GM18951 (cell line): Measurements from ENCODE around the gene BTG2.
"Not testable (repeated sequence)": the region's sequence is repeated elsewhere in the genome, so short reads cannot be mapped to it uniquely, and the experiment has no call there.

Source experiments
- POLR2A ChIP-seq: IDR thresholded peaks from 4 replicates; pipeline ENCODE4 v1.6.1; 2011; ENCODE audit warnings: mild to moderate bottlenecking; ENCODE audit not compliant: insufficient read length, insufficient read depth; ENCODE audit errors: extremely low read depth
- in situ Hi-C: fragments of 300-500 bp; cut with MboI; formaldehyde crosslinking; loops from one replicate; pipeline ENCODE4 v1.12.0; 2022; ENCODE audit warnings: low sequenced_read_pairs, mixed read lengths, inconsistent platforms; ENCODE audit not compliant: unreplicated experiment

Gene BTG2

GRCh38 chr1:203290261-203291089, 14.8 kb upstream of the BTG2 start:
- peak; percentile 67 for TF ChIP-seq POLR2A
- in situ Hi-C loops = no loop called here

DNA sequence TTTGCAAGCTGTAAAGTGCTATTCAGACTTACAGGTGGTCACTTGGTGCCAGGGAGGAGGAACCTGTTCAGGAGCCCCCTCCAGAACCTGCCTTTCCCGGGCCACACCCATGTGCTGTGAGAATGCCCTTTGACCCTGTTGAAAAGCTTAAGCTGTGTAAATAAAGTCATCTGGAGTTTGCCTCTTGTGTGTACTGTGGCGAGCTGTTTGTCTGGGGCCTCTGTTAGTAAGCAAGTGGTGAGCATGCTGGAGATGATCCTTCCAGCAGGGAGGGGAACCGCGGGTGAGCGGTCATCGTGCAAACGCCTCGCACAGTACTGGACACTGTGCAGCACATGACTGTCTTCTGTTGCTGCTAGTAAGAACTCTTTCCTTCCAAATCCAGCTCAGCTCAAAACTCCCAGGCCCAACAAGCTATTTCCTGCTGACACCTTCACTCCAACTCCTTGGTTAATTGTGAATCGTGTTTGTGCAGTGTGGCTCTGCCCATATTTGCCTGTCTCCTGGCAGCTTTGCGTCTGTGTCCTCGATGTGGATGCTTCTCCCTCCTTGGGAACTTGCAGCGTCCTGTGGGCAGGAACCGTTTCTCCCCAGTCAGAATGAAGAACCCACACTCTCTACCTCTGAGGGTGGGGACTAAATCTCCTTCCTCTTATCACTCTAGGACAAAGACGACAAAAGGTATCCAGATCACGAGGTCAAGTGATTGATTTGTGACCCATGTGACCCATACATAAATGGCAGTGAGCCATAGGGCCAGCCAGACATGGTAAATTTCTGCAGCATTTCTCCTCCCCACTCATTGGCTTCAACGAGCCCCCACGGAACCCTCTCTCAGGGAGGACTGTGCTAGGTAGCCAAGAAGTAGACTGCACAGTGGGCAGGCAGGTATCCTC, 13.9 kb upstream of the BTG2 start:
- TF ChIP-seq POLR2A = no peak
- in situ Hi-C loops = no loop called here

DNA sequence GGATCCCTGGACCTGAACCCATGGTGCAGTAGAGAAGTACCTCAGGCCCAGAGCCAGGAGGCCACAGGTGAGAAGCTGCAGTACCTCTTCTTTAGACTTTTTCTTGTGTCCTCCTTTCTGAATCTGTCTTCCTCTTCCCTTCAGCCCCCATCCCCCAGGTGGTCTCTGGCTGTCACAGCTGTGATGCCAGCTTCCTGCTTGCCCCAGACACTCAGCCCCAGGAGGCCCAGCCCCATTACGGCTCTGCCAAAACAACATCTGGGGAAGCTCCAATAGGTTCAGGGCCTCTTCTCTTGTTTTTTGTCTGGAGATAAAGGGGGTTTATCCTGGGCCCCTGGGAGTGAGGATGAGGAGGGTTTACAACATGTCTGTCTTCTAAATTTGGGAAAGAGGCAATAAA, 9.5 kb upstream of the BTG2 start:
- in situ Hi-C loops = no loop called here
- TF ChIP-seq POLR2A = no peak

DNA sequence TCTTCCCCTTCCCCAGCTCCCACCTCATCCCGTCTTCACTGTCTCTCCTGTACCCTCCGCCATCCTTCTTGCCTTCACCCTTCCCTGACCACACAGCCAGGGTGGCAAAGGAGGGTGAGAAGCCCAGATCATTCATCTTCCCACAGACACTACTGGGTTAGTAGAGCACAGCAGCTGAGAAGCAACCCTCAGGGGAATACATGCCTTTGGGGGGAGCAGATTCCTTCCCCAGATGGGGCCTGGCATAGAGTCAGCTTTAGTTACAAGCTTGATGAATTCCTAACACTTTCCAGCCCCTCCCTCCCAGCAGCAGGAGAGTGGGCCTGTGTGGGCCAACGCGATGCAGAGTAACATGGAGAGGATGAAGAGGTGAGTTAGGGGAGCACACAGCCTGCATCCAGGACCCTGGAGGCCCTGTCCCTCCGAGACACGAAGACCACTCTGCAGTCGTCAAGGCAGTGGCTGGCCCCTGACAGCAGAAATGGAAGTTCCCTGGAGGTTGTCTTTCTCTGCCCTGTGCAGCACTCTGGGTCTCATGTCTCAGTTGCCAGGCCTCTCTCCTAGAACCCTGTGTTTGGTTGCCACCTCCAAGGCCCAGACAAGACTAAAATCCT, 8.8 kb upstream of the BTG2 start:
- in situ Hi-C loops = no loop called here
- TF ChIP-seq POLR2A = no peak

DNA sequence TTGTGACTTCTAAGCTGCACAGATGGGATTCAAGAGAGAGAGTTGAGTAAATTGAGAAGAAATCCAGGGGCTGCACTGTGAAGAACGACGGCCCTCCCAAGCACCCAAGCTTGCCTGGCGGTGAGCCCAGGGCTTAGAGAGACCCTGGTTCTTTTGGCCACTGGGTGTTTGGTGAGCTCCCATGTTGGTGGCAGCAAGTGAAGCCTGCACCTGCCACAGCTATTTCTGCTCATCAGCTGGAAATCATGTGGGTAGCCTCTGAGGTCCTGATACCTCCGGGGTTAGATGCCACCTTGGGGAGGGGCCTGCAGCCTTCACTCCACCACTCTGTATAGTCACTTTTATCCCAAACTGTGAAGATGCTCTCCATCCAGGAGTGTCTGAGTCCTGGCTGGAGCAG, 6.2 kb upstream of the BTG2 start:
- in situ Hi-C loops = no loop called here
- no peak for TF ChIP-seq POLR2A

GRCh38 chr1:203299719-203300429, 5.4 kb upstream of the BTG2 start:
- in situ Hi-C loops = not testable (repeated sequence)
- peak; percentile 38 for TF ChIP-seq POLR2A

GRCh38 chr1:203300441-203301330, 4.6 kb upstream of the BTG2 start:
- in situ Hi-C loops = no loop called here
- TF ChIP-seq POLR2A = no peak

- in situ Hi-C loops = no loop called here
These were observed 4.0 kb upstream of the BTG2 start for GRCh38 chr1:203301331-203301668.

DNA sequence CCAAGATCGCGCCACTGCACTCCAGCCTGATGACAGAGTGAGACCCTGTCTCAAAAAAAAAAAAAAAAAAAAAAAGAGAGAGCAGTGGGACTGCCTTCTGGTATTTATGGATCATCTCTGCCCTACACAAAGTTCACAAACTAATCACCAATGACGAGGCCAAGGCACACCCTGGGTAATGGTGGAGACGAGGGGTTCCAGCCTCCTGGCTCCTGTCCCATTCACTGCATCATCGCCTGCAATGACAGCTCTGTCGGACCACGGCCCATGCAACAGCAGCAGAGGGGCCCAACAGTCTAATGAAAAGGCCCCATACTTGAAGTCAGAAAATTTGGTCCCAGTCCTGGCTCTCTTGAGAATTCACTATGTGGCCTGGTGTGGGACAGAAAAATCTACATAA, 2.9 kb upstream of the BTG2 start:
- in situ Hi-C loops = no loop called here
- no peak for TF ChIP-seq POLR2A

More at GRCh38 chr1:203301331-203301668, 4.0 kb upstream of the BTG2 start:
- no peak for TF ChIP-seq POLR2A

DNA sequence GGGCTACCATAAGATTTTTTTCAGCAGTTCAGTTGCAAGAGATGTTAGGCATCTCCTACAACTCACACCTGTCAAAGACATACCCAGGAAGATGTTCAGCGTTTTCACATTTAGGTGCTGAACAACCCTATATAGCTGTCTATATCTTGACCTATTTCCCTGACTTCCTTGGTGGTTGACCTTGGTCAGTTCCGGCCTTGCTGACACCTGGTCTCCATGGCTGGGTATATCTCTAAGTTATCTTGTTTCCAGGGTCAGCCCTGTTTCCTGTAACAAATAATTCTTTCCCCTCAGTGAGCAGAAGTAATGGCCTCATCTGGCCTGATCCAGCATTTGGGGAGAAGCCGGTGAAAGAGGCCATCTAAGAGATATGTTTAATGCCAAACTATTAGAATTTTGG, 2.4 kb upstream of the BTG2 start:
- in situ Hi-C loops = no loop called here
- no peak for TF ChIP-seq POLR2A

DNA sequence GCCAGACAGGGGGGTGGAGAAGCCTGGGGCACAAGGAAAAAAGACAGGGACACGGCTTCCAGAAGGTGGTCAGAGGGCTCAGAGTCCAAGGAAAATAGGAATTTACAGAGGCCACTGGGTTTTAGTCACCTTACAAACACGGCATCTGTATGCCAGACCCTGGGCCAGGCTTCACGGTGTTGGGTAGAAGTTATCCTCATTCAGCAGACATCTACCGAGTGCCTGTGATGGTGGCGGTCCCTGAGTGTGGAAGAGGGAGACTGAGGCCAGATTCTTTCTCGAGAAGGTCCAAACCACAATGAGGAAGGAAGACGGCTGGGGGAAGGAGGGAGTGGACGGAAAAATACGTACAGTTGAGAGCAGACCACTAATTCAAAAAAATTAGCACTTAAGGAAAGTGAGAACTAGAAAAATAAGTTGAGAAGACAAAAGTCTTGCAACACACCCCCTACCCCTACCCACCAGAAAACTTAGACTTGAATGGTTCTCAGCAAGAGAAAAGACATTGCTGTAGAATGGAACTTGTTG, 864 bp upstream of the BTG2 start:
- in situ Hi-C loops = no loop called here

DNA sequence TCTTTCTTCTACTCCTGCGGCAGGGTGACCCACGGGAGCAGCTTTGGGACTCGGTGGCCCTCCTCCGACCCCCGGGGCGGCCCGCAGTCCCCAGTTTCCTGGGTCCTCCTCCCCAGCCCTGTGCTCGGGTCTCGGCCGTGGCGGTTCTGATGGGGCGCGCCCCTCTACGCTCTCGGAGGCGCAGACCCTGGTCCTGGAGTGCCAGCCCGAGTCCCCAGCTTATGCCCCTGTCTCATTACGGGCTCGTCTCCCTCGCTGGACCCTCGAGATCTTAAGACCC, 430 bp downstream of the BTG2 start:
- in situ Hi-C loops = loop anchor here (5.0 kb wide), 1 partner anchor 33 kb away; no protein-coding TSS in a partner anchor
- TF ChIP-seq POLR2A = no peak

More for the DNA sequence above, 864 bp upstream of the BTG2 start:
- TF ChIP-seq POLR2A = no peak
